Tibial nerve (tissue), 3 donors: Measurements from ENCODE around the gene SSC4D.

Source experiments
- POLR2A ChIP-seq, 2 donors: fragments of 450-650 bp; IDR thresholded peaks; one replicate each; pipeline ENCODE4 v1.6.1; 2017; ENCODE audit warnings: antibody characterized with exemption in 2 of 2, mild to moderate bottlenecking in 2 of 2, moderate library complexity in 2 of 2
- TF ChIP-seq, protein P1 (sequence below), 5 experiments: fragments of 200-600 bp in 3 of 5; fragments of 450-650 bp in 2 of 5; sonication (generic) in 3 of 5; IDR thresholded peaks; one replicate each; pipeline ENCODE4 v1.5.1; 2016 to 2019; ENCODE audit warnings: antibody characterized with exemption in 5 of 5, mild to moderate bottlenecking in 3 of 5, moderate library complexity in 2 of 5

GRCh38 chr7:76397409-76398183, 11.9 kb downstream of the SSC4D start:
- TF ChIP-seq, protein P1, sequence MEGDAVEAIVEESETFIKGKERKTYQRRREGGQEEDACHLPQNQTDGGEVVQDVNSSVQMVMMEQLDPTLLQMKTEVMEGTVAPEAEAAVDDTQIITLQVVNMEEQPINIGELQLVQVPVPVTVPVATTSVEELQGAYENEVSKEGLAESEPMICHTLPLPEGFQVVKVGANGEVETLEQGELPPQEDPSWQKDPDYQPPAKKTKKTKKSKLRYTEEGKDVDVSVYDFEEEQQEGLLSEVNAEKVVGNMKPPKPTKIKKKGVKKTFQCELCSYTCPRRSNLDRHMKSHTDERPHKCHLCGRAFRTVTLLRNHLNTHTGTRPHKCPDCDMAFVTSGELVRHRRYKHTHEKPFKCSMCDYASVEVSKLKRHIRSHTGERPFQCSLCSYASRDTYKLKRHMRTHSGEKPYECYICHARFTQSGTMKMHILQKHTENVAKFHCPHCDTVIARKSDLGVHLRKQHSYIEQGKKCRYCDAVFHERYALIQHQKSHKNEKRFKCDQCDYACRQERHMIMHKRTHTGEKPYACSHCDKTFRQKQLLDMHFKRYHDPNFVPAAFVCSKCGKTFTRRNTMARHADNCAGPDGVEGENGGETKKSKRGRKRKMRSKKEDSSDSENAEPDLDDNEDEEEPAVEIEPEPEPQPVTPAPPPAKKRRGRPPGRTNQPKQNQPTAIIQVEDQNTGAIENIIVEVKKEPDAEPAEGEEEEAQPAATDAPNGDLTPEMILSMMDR (IDR thresholded peaks at IDR 0.05), result no peak
- no peak for TF ChIP-seq POLR2A (IDR thresholded peaks at IDR 0.05)
